Natural killer cell (primary cell): ENCODE data around the gene ATOH8. TPM values are rescaled to one million over a fixed set of nuclear protein-coding genes. Genes with fewer than 3 reads are reported as not detected.

Experiments used
- ATAC-seq, 3 donors: fragments of 150-1000 bp in 2 of 3; fragments of 200-7000 bp in 1 of 3; cut with Tn5 transposase; 1 replicate in 1 of 3; 2 replicates in 2 of 3; pipeline ENCODE4 v1.10.0; 2021; ENCODE audit warnings: mild to moderate bottlenecking in 2 of 3, moderate library complexity in 2 of 3
- DNase-seq, 2 donors: peaks; one replicate each; pipeline versions ENCODE4 v3.0.0 to v3.0.0-alpha.2; 2013 to 2021; ENCODE audit warnings: mixed read lengths in 1 of 2
- H3K27ac ChIP-seq: one replicate; pipeline ENCODE4 v1.5.1; 2013; ENCODE audit warnings: mild to moderate bottlenecking, low read length
- H3K27me3 ChIP-seq: one replicate; pipeline ENCODE4 v1.6.1; 2013; ENCODE audit warnings: low read length; ENCODE audit not compliant: control insufficient read depth, insufficient read depth
- H3K36me3 ChIP-seq: one replicate; pipeline ENCODE4 v1.6.1; 2013; ENCODE audit warnings: low read length; ENCODE audit not compliant: control insufficient read depth, insufficient read depth
- H3K4me1 ChIP-seq: one replicate; pipeline ENCODE4 v1.6.1; 2013; ENCODE audit warnings: low read length; ENCODE audit not compliant: control insufficient read depth, insufficient read depth
- H3K4me3 ChIP-seq: one replicate; pipeline ENCODE4 v1.5.1; 2013; ENCODE audit warnings: low read length
- H3K9me3 ChIP-seq: one replicate; pipeline ENCODE4 v1.6.1; 2013; ENCODE audit warnings: low read length; ENCODE audit not compliant: control insufficient read depth, insufficient read depth
- H3K27ac Mint-ChIP-seq, 2 donors: one replicate each; pipeline ENCODE4 v1.8.0; 2022; ENCODE audit warnings: mild to moderate bottlenecking in 2 of 2, mixed read lengths in 2 of 2, moderate library complexity in 1 of 2
- H3K27me3 Mint-ChIP-seq, 2 donors: one replicate each; pipeline ENCODE4 v1.8.0; 2022; ENCODE audit warnings: low read depth in 2 of 2, mixed read lengths in 2 of 2
- H3K36me3 Mint-ChIP-seq: one replicate; pipeline ENCODE4 v1.8.0; 2022; ENCODE audit warnings: mixed read lengths
- H3K4me1 Mint-ChIP-seq, 2 donors: one replicate each; pipeline ENCODE4 v1.8.0; 2022; ENCODE audit warnings: mixed read lengths in 2 of 2
- H3K4me3 Mint-ChIP-seq: one replicate; pipeline ENCODE4 v1.8.0; 2022; ENCODE audit warnings: mild to moderate bottlenecking, moderate library complexity, mixed read lengths
- H3K9me3 Mint-ChIP-seq, 2 donors: one replicate each; pipeline ENCODE4 v1.8.0; 2022; ENCODE audit warnings: mixed read lengths in 2 of 2
- CTCF ChIP-seq: fragments of 200-600 bp; IDR thresholded peaks from one replicate; pipeline ENCODE4 v1.8.0; 2022; ENCODE audit warnings: antibody characterized with exemption
- WGBS: methylation state at CpG from one replicate; pipeline ENCODE4 v1.1.7; 2013; ENCODE audit warnings: missing lambda C conversion rate; ENCODE audit not compliant: insufficient coverage; 5-methylcytosine and 5-hydroxymethylcytosine counted together
- intact Hi-C: fragments of 100-400 bp; cut with micrococcal nuclease; formaldehyde crosslinking; loops from one replicate; pipeline ENCODE4 v1.14.2; 2022
- total RNA-seq, 4 donors: library from RNA; stranded (reverse); fragments of 120-200 nt in 1 of 4; gene quantifications; one replicate each; pipeline versions ENCODE4 v1.2.3 to v1.2.4, GENCODE V29; 2013 to 2022

Gene ATOH8
- total RNA-seq, 3 donors from 2014 or later (not counting 1 experiment from before 2014, with no cell fraction given): 0.23 TPM; not detected in 2

- H3K4me1 Mint-ChIP-seq: peaks cover 0 to 6% of the 10 kb centered on the region in 2 donors
- no peaks in the 10 kb centered on the region for H3K27me3 Mint-ChIP-seq
- H3K9me3 Mint-ChIP-seq: no peaks in the 10 kb centered on the region
- no peak overlapping the region for H3K27ac ChIP-seq
- no peak overlapping the region for H3K27ac Mint-ChIP-seq
- peaks cover 3% of the 10 kb centered on the region for H3K4me1 ChIP-seq
- ATAC-seq (no peak), DNase-seq (no peak)
- no peaks in the 10 kb centered on the region for H3K36me3 ChIP-seq
- H3K27me3 ChIP-seq: no peaks in the 10 kb centered on the region
- H3K9me3 ChIP-seq: no peaks in the 10 kb centered on the region
- H3K4me3 Mint-ChIP-seq: no peak overlapping the region
- no peak overlapping the region for H3K4me3 ChIP-seq
- intact Hi-C loops: no loop called here
- TF ChIP-seq CTCF: no peak
- no peaks in the 10 kb centered on the region for H3K36me3 Mint-ChIP-seq
- WGBS: 82% methylated on average over 13 of the region's 13 CpGs
Measured at GRCh38 chr2:85716346-85716914, 37.4 kb upstream of the ATOH8 start.

- Histone ChIP-seq H3K36me3 (no peaks in the 10 kb centered on the region), H3K27ac (no peak overlapping the region), H3K4me3 (no peak overlapping the region), H3K9me3 (no peaks in the 10 kb centered on the region), H3K27me3 (no peaks in the 10 kb centered on the region), H3K4me1 (no peaks in the 10 kb centered on the region)
- Mint-ChIP-seq H3K27me3 (no peaks in the 10 kb centered on the region), H3K4me3 (no peak overlapping the region), H3K4me1 (peaks cover 0 to 6% of the 10 kb centered on the region in 2 donors), H3K36me3 (no peaks in the 10 kb centered on the region), H3K9me3 (no peaks in the 10 kb centered on the region), H3K27ac (no peak overlapping the region)
- DNase-seq (no peak), ATAC-seq (no peak)
- intact Hi-C loops: no loop called here
- no peak for TF ChIP-seq CTCF
- WGBS: 90% methylated on average over 15 of the region's 15 CpGs
Measured at GRCh38 chr2:85717308-85718008, 36.3 kb upstream of the ATOH8 start.

- Histone ChIP-seq H3K9me3 (no peaks in the 10 kb centered on the region), H3K4me1 (no peaks in the 10 kb centered on the region), H3K36me3 (no peaks in the 10 kb centered on the region), H3K4me3 (no peak overlapping the region), H3K27me3 (no peaks in the 10 kb centered on the region), H3K27ac (no peak overlapping the region)
- no peaks in the 10 kb centered on the region for H3K36me3 Mint-ChIP-seq
- H3K4me3 Mint-ChIP-seq: no peak overlapping the region
- intact Hi-C loops: no loop called here
- TF ChIP-seq CTCF: no peak
- H3K27me3 Mint-ChIP-seq: no peaks in the 10 kb centered on the region
- ATAC-seq: no peak
- H3K4me1 Mint-ChIP-seq: peaks cover 0 to 6% of the 10 kb centered on the region in 2 donors
- DNase-seq: no peak
- no peak overlapping the region for H3K27ac Mint-ChIP-seq
- WGBS: 81% methylated on average over 6 of the region's 7 CpGs
- no peaks in the 10 kb centered on the region for H3K9me3 Mint-ChIP-seq
Measured at GRCh38 chr2:85718009-85718391, 35.8 kb upstream of the ATOH8 start.
